Kidney (tissue), 14 donors: ENCODE results near the gene SOSTDC1. TPM values are rescaled to one million over a fixed set of nuclear protein-coding genes. Genes with fewer than 3 reads are reported as not detected.

Experiments used
- DNase-seq, 5 donors: peaks; one replicate each; pipeline ENCODE4 v3.0.0-alpha.2; 2013 to 2020
- FAIRE-seq: peaks from 2 replicates; lab custom pipeline; 2012; peaks lifted over from hg19 to GRCh38; lab: Jason Lieb, UNC
- H3K27ac ChIP-seq, 2 donors: one replicate each; pipeline ENCODE4 v1.7.0; 2013; ENCODE audit warnings: low read depth in 2 of 2, low read length in 2 of 2, inconsistent platforms in 1 of 2
- H3K27me3 ChIP-seq: one replicate; pipeline ENCODE4 v1.7.1; 2013; ENCODE audit warnings: low read length, inconsistent platforms; ENCODE audit not compliant: control insufficient read depth, insufficient read depth
- H3K36me3 ChIP-seq, 3 donors: one replicate each; pipeline versions ENCODE4 v1.7.0 to v1.7.1; 2013; ENCODE audit warnings: low read length in 3 of 3, control low read depth in 1 of 3, inconsistent platforms in 1 of 3; ENCODE audit not compliant: insufficient read depth in 3 of 3, control insufficient read depth in 2 of 3
- H3K4me1 ChIP-seq, 3 donors: one replicate each; pipeline versions ENCODE4 v1.7.0 to v1.7.1; 2013; ENCODE audit warnings: low read length in 3 of 3, inconsistent platforms in 1 of 3, low read depth in 1 of 3; ENCODE audit not compliant: control insufficient read depth in 2 of 3, insufficient read depth in 2 of 3
- H3K4me3 ChIP-seq, 3 donors: one replicate each; pipeline versions ENCODE4 v1.7.0 to v1.8.1; 2013; ENCODE audit warnings: low read length in 3 of 3, control low read depth in 1 of 3, inconsistent platforms in 1 of 3
- H3K9ac ChIP-seq, 3 donors: one replicate each; pipeline versions ENCODE4 v1.7.0 to v1.7.1; 2013; ENCODE audit warnings: low read length in 3 of 3, control low read depth in 1 of 3, inconsistent platforms in 1 of 3
- H3K9me3 ChIP-seq, 3 donors: one replicate each; pipeline versions ENCODE4 v1.7.0 to v1.7.1; 2013; ENCODE audit warnings: low read length in 3 of 3, control low read depth in 1 of 3, inconsistent platforms in 1 of 3; ENCODE audit not compliant: control insufficient read depth in 2 of 3, insufficient read depth in 1 of 3
- intact Hi-C: fragments of 100-400 bp; cut with DNase I; formaldehyde crosslinking; loops from one replicate; pipeline ENCODE4 v1.11.1; 2022
- polyA plus RNA-seq: library from polyadenylated mRNA; stranded (reverse); fragments of 350-450 nt; fragmentation: Illumina TruSeq; extraction: RNeasy Lipid Tissue Mini Kit (QIAGEN cat#74804); gene quantifications from one replicate; pipeline ENCODE4 v1.2.3, GENCODE V29; 2014; ENCODE audit warnings: low read depth, low replicate concordance; ENCODE audit not compliant: insufficient read depth
- total RNA-seq: library from RNA; stranded (reverse); fragmentation: NEBNext Ultra II Directional; extraction: Animal tissue kit (Norgen Biotek cat#: 25700); gene quantifications from one replicate; pipeline ENCODE4 v1.2.1, GENCODE V29; 2021
- TF ChIP-seq, protein P1 (sequence below): IDR thresholded peaks from 3 replicates; pipeline ENCODE4 v1.5.1; 2012; ENCODE audit warnings: mild to moderate bottlenecking, moderate library complexity, borderline replicate concordance; ENCODE audit not compliant: insufficient read depth; ENCODE audit errors: extremely low read depth
- donor health status: control.
- donor health status: control.
- donor health status: control.
- donor health status: control.
- donor health status: control.
- donor health status: DM: yes; HTN: yes; CAD: no.
- donor health status: Normal renal cell carcinoma (clear cell type).

SOSTDC1 gene
- total and polyA plus RNA-seq, 2 donors from 2014 or later: 13.3 to 13.4 TPM

DNA sequence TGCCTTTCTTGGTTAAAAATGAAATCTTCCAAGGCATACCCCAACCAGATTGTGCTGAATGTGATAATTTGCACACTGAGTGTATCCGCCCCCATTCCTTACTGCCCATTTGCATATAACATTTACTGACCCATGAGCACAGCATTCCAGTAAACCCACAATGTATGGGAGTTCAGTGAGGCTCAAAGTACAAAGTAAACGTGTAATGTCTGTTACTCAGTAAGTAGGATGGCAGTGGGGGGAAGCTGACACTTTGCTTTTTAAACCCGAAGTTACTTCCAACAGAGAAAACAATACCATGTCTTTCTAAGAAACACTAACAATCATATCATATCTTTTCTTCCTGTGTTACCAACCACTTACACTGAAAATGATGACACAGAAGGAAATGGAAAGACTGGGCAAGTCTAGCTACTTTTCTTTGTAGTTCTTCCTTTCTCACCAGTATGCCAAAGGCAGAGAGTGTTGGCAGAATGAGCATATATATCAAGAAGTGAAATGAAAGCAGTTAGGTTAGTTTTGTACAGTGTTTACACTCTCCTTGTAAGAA, 27.1 kb upstream of the SOSTDC1 start:
- intact Hi-C loops: no loop called here
- TF ChIP-seq, protein P1, sequence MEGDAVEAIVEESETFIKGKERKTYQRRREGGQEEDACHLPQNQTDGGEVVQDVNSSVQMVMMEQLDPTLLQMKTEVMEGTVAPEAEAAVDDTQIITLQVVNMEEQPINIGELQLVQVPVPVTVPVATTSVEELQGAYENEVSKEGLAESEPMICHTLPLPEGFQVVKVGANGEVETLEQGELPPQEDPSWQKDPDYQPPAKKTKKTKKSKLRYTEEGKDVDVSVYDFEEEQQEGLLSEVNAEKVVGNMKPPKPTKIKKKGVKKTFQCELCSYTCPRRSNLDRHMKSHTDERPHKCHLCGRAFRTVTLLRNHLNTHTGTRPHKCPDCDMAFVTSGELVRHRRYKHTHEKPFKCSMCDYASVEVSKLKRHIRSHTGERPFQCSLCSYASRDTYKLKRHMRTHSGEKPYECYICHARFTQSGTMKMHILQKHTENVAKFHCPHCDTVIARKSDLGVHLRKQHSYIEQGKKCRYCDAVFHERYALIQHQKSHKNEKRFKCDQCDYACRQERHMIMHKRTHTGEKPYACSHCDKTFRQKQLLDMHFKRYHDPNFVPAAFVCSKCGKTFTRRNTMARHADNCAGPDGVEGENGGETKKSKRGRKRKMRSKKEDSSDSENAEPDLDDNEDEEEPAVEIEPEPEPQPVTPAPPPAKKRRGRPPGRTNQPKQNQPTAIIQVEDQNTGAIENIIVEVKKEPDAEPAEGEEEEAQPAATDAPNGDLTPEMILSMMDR: no peak
- H3K4me3 ChIP-seq: no peak overlapping the region
- no peaks in the 10 kb centered on the region for H3K9me3 ChIP-seq
- no peaks in the 10 kb centered on the region for H3K36me3 ChIP-seq
- no peak for FAIRE-seq
- peak in 3 of 5 donors; percentile 36 to 82 (median 76) for DNase-seq
- no peak overlapping the region for H3K27ac ChIP-seq
- H3K9ac ChIP-seq: no peak overlapping the region
- H3K4me1 ChIP-seq: no peaks in the 10 kb centered on the region
- H3K27me3 ChIP-seq: no peaks in the 10 kb centered on the region

DNA sequence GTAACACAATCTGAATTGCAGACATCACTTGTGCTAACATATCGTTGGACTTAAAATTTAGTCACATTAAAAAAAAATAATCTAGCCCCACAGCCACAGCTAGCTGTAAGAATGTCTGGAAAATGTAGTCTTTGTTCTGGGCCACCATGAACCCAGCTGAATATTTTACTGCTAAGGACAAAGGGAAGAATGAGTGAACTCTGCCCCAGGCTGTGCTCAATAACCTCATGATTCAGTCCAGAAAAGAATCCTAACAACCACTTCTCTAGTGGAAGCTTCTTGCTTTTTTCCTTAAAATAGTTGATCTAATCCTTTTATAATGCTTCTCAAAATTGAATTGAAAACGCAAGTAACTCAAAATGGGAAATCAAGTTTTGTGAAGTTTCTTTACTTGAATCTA, 25.6 kb upstream of the SOSTDC1 start:
- intact Hi-C loops: no loop called here
- no peaks in the 10 kb centered on the region for H3K4me1 ChIP-seq
- H3K9me3 ChIP-seq: no peaks in the 10 kb centered on the region
- FAIRE-seq (no peak), DNase-seq (peak in 1 of 5 donors; percentile 26)
- no peak overlapping the region for H3K9ac ChIP-seq
- no peak overlapping the region for H3K4me3 ChIP-seq
- H3K36me3 ChIP-seq: no peaks in the 10 kb centered on the region
- TF ChIP-seq, protein P1: no peak
- H3K27me3 ChIP-seq: no peaks in the 10 kb centered on the region
- H3K27ac ChIP-seq: no peak overlapping the region

DNA sequence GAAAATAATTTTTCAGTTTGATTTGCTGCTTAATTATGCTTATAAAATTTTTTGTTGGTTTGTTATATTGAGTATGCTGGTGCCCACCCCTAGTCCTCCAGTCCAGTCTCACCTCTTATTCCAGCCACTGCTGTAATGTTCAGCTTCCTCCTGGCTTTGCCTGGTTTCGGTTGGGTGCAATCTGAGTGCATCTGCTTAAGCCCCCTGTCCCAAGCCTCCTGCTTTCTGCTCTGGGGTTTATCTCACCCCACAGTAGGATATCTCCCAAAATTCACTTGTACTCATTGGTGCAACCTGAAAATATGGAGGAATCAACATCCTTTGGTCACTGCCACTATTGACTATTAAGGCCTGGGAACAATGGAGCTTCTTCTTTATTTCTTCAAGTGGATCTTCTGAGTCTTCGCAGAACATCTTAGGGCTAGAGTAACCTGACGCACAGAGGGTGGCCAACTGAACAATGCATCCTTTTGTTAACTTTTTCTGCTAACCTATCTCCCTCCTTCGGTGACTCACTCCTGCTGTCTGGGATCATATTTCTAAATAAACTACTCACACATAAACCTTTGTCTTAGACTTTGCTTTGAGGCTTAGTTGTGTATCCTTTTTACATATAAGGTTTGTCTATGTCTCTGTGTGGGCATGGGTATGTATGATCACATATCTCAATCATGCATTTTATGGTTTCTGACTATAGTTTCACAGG, 19.1 kb upstream of the SOSTDC1 start:
- H3K9ac ChIP-seq: no peak overlapping the region
- H3K36me3 ChIP-seq: no peaks in the 10 kb centered on the region
- FAIRE-seq: no peak
- H3K4me1 ChIP-seq: no peaks in the 10 kb centered on the region
- DNase-seq: no peak
- intact Hi-C loops: no loop called here
- H3K27ac ChIP-seq: no peak overlapping the region
- no peaks in the 10 kb centered on the region for H3K9me3 ChIP-seq
- TF ChIP-seq, protein P1: no peak
- H3K4me3 ChIP-seq: no peak overlapping the region
- no peaks in the 10 kb centered on the region for H3K27me3 ChIP-seq
